GM12891 (cell line): Measurements from ENCODE around the gene EPB41L1.

Experiments
- DNase-seq: peaks from one replicate; pipeline ENCODE4 v3.0.0; 2011; ENCODE audit warnings: low spot score; ENCODE audit not compliant: insufficient read length
- FAIRE-seq: peaks from 2 replicates; lab custom pipeline; 2011; peaks lifted over from hg19 to GRCh38; lab: Jason Lieb, UNC
- PAX5 ChIP-seq: IDR thresholded peaks from 2 replicates; pipeline ENCODE4 v1.6.1; 2011; ENCODE audit warnings: low read length, moderate library complexity, mild to moderate bottlenecking; ENCODE audit not compliant: insufficient read depth, severe bottlenecking
- POLR2A ChIP-seq: IDR thresholded peaks from 2 replicates; pipeline ENCODE4 v1.6.1; 2011; ENCODE audit warnings: low read depth, low read length, control low read depth
- POLR2AphosphoS5 ChIP-seq: IDR thresholded peaks from 2 replicates; pipeline ENCODE4 v1.6.1; 2011; ENCODE audit warnings: low read depth, low read length, control low read depth
- POU2F2 ChIP-seq: IDR thresholded peaks from 2 replicates; pipeline ENCODE4 v1.6.1; 2011; ENCODE audit warnings: low read depth, mild to moderate bottlenecking, control low read depth, low read length, moderate library complexity
- SPI1 ChIP-seq: IDR thresholded peaks from 2 replicates; pipeline ENCODE4 v1.6.1; 2011; ENCODE audit warnings: low read depth, low read length, control low read depth
- TAF1 ChIP-seq: IDR thresholded peaks from 2 replicates; pipeline ENCODE4 v1.6.1; 2011; ENCODE audit warnings: low read depth, low read length, control low read depth

EPB41L1 gene

DNA sequence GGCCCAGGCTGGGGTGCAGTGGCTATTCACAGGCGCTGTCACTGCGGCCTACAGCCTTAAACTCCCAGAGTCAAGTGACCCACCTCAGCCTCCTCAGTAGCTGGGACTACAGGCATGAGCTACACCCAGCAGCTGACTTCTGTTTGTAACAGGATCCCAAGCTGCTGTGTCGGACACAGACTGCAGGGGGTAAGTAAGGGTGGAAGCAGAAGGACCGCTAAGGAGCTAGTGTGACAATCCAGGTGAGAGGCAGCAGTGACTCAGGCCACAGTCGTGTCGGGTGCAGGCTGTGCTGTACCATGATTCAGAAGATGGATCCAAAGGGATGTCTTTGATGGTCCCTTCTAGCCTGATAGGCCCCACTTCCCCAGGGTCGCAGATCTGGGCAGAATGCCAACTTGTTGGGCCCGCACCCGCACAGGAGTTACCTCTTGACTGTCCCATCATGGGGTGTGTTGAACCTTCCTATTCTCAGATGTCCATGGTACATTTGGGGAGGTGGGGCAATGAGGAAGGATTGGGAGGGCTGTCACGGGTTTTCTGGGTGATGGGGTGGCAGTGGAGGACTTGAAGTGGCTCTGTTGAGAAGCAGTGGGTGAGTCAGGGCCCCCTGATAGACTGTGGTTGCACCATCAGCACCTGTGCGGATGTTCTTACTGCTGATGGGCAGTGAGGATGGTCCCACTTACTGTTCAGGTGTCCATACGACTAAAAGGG lies 107.0 kb downstream of the EPB41L1 start:
- TF ChIP-seq PAX5 (no peak), SPI1 (no peak), POLR2A (no peak), POLR2AphosphoS5 (no peak), POU2F2 (no peak), TAF1 (no peak)
- DNase-seq (no peak), FAIRE-seq (no peak)

DNA sequence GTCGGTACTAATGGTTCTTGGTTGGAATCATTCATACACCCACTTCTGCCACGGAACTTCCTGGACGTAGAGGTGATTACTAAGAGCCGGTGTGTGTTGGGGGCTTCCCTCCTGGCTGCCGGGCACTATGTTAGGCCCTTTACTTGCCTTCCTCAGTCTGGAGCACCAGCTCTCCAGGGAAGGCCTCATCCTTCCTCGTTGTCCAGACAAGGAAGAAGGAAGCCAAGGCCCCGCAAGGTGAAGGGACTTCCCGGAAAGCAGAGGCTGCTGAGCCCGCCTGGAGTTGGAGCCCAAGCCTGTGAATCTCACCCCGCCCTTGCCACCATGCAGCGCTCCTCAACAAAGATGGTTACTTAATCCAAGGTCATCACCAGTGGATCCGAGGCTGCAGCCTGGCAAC lies 107.9 kb downstream of the EPB41L1 start:
- no peak for DNase-seq
- TF ChIP-seq POLR2AphosphoS5 (no peak), POLR2A (no peak), PAX5 (no peak), TAF1 (no peak), POU2F2 (no peak), SPI1 (no peak)
- FAIRE-seq, result no peak

DNA sequence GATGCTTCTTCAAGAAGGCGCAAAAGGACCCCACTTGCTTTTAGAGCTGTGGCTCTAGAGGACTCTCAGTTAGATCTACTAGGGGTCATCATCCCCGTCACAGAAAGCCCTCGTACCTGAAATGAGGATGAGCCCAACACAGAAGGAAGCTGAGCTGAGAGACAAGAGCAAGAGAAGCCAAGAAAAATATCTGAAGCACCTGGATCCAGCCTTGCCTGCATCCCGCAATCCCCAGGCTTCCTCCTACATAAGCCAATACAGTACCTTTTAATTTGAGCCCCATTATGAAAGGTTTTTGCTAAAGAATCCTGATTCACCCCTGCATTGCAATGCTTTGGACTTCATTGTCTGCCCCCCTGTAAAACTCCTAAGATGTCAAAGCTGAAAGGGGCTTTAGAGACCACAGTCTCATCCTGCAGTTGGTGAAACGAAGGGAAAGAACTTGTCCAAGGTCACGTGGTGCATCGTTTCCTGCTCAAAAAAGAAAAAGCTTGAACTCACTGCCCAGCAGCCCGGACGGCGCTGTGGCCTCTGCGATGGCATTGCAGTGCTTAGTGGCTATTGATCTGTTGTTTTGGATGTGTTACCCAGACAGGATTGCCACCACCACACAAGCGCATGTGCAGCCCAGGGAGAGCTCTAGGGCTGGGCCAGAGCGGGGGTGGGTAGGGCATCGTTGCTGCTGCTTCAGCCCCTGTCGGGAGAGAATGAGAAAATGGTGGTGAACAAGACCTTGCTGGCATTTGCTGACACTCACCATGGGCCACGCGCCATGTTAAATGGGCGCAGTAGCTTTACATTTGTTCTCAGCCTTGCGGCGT lies 110.1 kb downstream of the EPB41L1 start:
- no peak for TF ChIP-seq POLR2AphosphoS5
- FAIRE-seq, result no peak
- no peak for DNase-seq

DNA sequence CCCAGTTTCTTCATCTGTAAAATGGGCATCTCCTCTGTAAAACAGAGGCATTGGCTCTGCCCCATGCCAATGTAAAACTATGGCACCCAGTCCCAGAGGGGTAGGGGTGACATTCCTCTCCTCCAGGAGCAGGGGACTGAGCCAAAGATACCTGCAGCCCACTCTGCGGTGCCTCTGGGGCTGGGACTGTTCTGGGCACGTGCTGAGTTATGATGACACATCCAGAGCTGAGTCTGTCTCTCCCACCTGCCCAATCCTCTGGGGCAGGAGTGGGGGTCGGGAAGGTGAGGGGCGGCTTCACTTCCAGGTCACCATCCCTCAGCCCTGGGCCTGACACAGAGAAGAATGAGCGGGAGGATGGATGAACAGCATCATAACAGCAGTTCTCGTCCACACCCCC lies 111.6 kb downstream of the EPB41L1 start:
- FAIRE-seq, result no peak
- DNase-seq, result no peak
- TF ChIP-seq TAF1, result no peak
- no peak for TF ChIP-seq POLR2A
- TF ChIP-seq PAX5, result no peak
- TF ChIP-seq SPI1, result no peak
- TF ChIP-seq POU2F2, result no peak
- TF ChIP-seq POLR2AphosphoS5, result no peak

DNA sequence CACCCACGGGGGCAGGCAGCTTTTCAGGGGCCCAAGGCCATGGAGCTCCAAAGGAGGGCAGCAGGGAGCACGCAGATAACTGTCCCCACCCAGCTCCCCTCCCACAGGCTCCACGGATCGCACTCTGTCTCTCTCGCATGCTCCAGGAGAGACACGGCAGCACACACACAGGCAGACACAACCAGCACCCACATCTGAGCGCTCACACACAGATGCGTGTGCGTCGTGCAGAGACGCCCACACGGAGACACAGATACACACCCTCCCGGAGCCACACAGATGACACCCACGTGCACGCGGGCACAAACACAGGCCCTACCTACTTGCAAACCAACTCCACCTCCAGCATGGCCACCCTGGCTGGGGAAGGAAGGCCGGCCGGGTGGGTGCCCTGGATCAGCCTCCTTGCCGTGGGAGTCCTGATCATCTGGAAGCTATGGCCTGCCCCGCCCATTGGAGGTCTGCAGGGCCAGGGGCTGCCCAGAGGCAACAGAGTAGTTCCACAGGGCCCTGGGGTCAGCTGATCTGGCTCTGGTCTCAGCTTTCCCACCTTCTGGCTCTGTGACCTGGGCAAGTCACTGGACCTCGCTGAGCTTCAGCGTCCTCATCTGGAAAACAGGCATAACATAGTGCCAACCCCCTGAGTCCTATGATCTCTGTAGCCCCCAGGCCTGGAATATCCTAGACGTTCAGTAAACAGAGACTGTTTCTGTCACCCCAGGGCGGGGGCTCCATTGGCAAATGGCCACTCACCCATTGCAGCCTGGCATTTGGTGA lies 113.3 kb downstream of the EPB41L1 start:
- no peak for FAIRE-seq
- TF ChIP-seq POLR2A (no peak), SPI1 (no peak), PAX5 (no peak), POLR2AphosphoS5 (no peak), POU2F2 (no peak), TAF1 (no peak)
- DNase-seq, result no peak

DNA sequence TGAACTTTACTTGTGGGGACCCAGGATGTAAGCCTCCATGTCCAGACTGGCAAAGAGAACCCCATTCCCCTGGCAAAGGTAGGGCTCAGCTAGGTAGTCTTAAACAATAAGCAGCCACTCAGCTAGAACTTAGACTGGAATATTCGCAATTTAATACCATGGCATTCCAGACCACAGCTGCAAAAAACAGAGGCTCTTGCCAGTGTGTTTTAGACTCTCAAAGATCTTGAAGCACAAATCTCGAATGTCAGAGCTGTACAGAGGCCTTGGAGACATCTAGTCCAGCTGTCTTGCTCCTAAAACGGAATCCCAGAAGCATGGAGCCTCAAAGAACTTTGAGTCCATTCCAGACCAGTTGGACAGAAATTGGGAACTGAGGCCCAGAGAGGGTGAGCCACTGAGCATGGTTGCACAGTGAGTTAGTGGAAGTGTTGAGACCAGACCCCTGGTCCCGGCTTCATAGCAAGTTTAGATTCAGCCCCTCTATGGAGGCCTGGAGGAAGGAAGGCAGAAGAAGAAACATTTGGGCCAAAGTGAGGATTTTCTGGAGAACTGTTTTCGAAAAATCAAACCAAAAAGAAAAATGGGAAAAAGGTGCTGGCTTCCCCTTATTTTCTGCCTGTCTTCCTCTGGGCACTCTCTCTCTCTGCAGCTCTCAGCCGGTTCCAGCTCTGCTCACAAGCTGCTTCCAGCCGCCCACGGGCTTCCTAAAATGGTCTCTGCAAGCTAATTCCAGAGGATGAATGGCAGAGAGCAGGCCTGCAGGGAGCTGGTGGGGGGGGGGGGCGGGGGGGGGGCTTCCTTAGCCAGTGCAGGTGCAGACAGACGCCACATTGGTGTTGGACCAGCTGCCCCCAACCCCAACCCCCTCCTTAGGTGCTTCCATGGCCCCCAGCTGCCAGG lies 114.2 kb downstream of the EPB41L1 start:
- FAIRE-seq, result no peak
- TF ChIP-seq POLR2AphosphoS5 (no peak), PAX5 (no peak), POLR2A (no peak), SPI1 (no peak), TAF1 (no peak), POU2F2 (no peak)
- DNase-seq, result no peak

DNA sequence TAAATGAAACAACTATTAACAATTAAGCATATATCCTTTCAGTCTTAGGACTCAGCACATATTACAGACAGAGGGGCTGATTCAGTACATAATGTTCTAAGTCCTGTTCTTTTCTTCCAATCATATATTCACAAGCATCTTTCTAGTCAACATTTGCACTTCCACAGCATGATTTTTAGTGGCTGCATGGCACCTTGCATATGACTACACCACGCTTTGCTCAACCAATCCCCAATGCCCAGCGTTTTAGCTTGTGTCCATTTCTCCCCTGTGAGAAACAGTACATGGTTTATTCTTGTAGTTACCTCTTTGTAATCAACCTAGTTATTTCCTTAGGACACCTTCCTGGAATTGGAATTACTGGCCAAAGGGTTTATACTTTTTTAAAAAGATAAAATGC lies 115.0 kb downstream of the EPB41L1 start:
- TF ChIP-seq POLR2A (no peak), SPI1 (no peak), PAX5 (no peak), POU2F2 (no peak), POLR2AphosphoS5 (no peak), TAF1 (no peak)
- no peak for FAIRE-seq
- no peak for DNase-seq

DNA sequence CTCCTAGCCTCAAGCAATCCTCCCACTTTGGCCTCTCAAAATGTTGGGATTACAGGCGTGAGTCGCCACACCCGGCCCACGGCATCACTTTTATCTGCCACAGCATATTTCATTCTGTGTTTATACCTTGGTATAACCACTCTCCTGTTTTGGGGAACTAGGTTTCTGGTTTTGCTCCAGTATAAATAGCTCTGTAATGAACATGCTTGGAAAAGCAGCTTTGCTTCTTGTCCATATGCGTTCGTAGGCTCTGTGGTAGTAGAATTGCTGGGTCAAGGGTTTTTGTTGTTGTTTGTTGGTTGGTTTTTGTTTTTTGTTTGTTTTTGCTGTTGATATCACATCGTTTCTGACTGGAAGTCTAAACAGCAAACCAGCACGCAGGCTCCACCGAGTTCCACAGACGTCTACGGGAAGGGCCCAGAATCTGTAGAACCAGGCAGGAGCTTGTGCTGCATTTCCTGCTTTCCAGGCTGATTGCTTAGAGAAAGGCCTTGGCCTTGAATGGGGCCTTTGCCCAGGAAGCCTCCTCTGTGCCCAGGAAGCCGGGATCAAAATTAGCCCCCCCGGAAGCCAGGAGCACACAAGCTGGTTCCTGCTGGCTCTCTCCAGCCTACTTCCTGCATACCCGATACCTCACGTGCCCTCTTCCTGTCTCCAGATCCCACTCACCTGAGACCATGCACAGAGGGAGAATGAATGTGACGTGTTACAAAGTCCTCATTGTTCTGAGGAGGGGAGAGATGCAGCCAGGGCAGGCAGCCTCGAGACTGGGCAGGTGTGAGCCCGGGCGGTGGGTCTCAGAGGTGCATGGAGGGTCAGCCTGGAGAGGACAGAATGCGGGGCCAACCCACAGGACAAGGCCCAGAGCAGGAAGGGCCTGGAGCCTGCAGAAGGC lies 116.5 kb downstream of the EPB41L1 start:
- DNase-seq, result no peak
- TF ChIP-seq TAF1, result no peak
- TF ChIP-seq PAX5, result no peak
- no peak for TF ChIP-seq POLR2A
- no peak for TF ChIP-seq SPI1
- TF ChIP-seq POU2F2, result no peak
- TF ChIP-seq POLR2AphosphoS5, result no peak

More for the DNA sequence above, 116.5 kb downstream of the EPB41L1 start:
- FAIRE-seq, result no peak
